HPDE6-E6E7 (cell line): ENCODE measurements around the gene ZNF385D.

Source experiments
- DNase-seq: peaks from one replicate; pipeline ENCODE4 v3.0.0; 2011; ENCODE audit warnings: missing footprints; ENCODE audit errors: extremely low spot score

Gene ZNF385D

GRCh38 chr3:21747966-21748555, 2.9 kb downstream of the ZNF385D start:
- no peak for DNase-seq

DNA sequence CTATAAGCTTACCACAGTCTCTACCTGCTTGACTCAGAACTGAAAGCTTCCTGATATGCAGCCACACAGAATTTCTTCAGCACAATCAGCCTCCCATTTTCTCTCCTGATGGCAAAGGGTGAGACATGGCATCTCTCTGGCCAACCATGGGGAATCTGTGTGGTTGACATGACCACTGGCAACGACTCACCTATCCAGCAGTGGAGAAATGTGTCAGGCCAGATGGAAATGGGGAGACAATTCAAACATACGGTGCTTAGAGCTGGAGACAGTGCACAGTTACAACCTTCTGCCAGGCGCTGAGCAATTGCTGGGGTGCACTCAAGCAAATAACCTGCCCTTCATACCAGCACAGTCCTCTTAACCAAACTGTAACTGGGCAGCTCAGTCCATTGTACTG, 3.6 kb downstream of the ZNF385D start:
- no peak for DNase-seq

GRCh38 chr3:21745966-21746365, 5.0 kb downstream of the ZNF385D start:
- no peak for DNase-seq

GRCh38 chr3:21744793-21745192, 6.2 kb downstream of the ZNF385D start:
- no peak for DNase-seq

- no peak for DNase-seq
These were observed 11.9 kb downstream of the ZNF385D start for GRCh38 chr3:21738935-21739702.

DNA sequence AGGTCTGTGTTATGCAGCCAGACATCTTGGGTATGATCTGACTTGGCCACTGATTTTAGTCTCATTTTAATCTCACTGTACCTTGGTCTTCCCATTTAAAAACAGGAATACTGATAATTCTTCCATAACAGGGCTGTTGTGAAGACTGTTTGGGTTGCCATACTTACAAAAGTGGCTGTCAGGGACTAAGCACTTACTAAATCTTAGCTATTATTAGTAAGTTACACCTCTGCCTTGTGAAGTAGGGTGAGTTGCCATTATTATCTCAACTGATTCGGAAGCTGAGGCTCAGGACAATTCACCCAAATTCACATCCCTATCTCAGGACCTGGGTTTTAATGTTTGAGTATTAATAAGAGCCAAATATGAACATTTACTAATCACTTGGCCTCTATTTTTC, 12.7 kb downstream of the ZNF385D start:
- DNase-seq: no peak

DNA sequence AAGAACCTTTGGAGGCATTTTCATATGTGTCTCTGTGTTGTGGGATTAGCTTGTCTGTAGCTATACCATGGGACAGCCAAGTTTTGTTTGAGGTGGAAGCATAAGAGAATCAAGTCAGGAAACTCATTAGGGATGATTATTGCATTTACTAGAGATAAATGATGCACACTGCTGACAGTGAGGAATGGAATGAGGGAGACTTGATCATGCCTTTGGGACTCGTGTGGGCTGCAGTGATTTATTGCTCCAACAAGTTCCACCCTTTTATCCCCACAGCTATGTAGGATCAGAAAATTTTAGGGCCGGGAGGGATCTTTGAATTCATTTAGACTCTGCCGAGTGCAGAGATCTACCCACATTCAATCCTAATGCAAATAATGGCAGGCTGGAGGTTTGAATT, 16.3 kb downstream of the ZNF385D start:
- DNase-seq: no peak

GRCh38 chr3:21729888-21730459, 21.0 kb downstream of the ZNF385D start:
- no peak for DNase-seq

- DNase-seq: no peak
These were observed 21.7 kb downstream of the ZNF385D start for GRCh38 chr3:21729331-21729730.

GRCh38 chr3:21722768-21723167, 28.2 kb downstream of the ZNF385D start:
- no peak for DNase-seq

- DNase-seq: no peak
These were observed 28.7 kb downstream of the ZNF385D start for GRCh38 chr3:21722301-21722700.

- no peak for DNase-seq
These were observed 31.9 kb downstream of the ZNF385D start for GRCh38 chr3:21718943-21719591.

DNA sequence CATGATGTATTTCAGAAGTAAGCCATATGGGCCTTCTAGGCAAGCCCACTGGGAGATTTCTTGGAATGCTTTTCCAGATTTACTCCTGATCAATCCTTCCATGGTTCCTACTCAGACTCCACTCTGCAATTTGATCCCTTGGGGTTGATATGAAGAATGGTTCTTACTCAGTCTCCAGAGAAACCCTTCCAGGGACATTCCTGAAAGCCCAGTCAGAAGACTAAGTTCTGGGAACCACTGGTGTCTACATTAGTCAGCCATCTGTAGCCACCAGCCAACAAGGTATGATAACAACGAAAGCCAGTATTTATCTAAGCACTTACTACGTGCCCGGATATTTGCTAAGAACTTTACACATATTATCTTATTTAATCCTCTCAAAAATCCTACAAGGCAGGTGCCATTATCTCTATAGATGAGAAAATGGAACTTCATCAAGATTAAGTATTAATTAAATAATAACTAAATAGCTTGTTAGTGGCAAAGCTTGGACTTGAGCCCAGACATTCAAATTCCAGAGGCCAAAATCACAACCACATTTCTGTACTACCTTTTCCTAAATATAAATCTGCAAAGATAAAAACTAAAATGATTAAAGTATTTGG, 32.7 kb downstream of the ZNF385D start:
- DNase-seq: peak; percentile 6

DNA sequence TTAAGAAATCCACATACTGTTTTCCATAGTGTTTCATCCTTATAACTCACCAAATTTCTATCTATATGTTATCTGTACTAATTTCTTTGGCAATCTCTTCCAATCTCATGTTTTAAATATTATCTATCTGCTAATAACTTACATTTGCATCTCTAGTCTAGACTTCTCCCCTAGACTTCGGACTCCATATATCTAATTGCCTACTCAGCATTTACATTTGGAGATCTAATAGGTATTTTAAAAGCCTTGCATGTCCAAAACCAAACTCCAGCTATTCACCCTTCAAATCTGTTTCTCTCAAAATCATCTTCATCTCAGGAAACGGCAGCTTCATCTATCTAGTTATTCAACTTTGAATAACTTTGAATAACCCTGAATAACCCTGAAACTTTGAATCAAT, 35.3 kb downstream of the ZNF385D start:
- DNase-seq: no peak

- DNase-seq: no peak
These were observed 45.2 kb downstream of the ZNF385D start for GRCh38 chr3:21705769-21706168.

- DNase-seq: no peak
These were observed 46.2 kb downstream of the ZNF385D start for GRCh38 chr3:21704796-21705195.

GRCh38 chr3:21703291-21703690, 47.7 kb downstream of the ZNF385D start:
- DNase-seq: no peak

GRCh38 chr3:21697707-21698106, 53.3 kb downstream of the ZNF385D start:
- DNase-seq: no peak

GRCh38 chr3:21694506-21694905, 56.5 kb downstream of the ZNF385D start:
- DNase-seq: no peak

DNA sequence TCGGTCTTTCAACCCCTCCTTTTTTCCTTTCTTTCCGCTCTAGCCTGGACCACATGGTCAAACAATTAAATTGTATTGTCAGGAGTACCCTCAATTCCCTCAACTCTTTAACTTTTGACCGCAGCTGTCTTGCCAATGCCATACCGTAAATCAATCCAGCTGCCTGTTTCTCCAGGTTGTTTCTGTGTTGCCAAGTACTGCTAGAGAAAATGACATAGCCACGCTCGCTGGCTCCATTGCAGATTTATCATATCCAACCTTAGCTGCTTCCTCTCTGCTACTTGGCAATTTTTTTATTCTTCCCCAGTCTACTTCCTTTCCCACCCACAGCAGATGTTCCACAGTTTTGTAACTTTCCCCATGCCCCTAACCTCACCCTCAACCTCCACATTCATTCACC, 60.0 kb downstream of the ZNF385D start:
- DNase-seq: no peak

DNA sequence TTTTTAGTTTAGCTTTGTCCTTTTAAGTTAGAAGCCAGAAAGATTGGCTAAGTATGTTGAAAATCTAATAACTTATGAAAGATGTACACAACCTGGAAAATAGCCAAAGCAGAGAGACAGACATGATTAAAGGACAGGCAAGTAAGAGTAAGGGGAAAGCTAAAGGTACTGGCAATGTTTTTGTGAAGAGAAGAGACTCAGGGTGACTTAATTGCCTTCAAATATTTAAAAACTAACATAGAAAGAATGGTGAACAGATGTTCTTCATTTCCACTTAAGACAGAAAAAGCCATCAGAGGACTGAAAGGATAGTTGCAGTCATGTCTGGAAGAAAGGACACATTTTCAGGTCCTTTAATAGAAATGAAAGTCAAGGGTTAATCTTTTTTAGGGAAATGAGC, 68.8 kb downstream of the ZNF385D start:
- no peak for DNase-seq

GRCh38 chr3:21673393-21673792, 77.6 kb downstream of the ZNF385D start:
- DNase-seq: no peak
